Caco-2 (cell line): ENCODE results near the gene ENO3. TPM values are rescaled to one million over a fixed set of nuclear protein-coding genes. Genes with fewer than 3 reads are reported as not detected.

Experiments
- BruUV-seq: library from RNA; stranded (reverse); fragments of 400-500 nt; replicated peaks from 2 replicates; lab custom pipeline; 2021; lab: Mats Ljungman, UMichigan
- CTCF ChIA-PET: fragments of 300-600 bp; sonication (Branson Sonifier 250); formaldehyde crosslinking; loops from one replicate; lab custom pipeline; 2022; ENCODE audit warnings: antibody characterized with exemption; lab: Charles Lee
- POLR2A ChIA-PET: fragments of 300-600 bp; sonication (Branson Sonifier 250); formaldehyde crosslinking; loops from one replicate; lab custom pipeline; 2022; ENCODE audit warnings: antibody characterized with exemption; lab: Charles Lee
- DNase-seq, 2 experiments: peaks; one replicate each; pipeline versions ENCODE4 v3.0.0 to v3.0.0-alpha.2; 2020 to 2022
- H3K27me3 ChIP-seq: replicated peaks from 2 replicates; pipeline ENCODE4 v1.6.0; 2011; ENCODE audit warnings: low read length; ENCODE audit not compliant: control insufficient read depth, insufficient read depth
- H3K36me3 ChIP-seq: 2 replicates; pipeline ENCODE4 v1.5.1; 2011; ENCODE audit warnings: low read length; ENCODE audit not compliant: control insufficient read depth, insufficient read depth
- H3K4me1 ChIP-seq: fragments of 250-450 bp; sonication (Bioruptor Pico); 2 replicates; pipeline ENCODE4 v1.5.1; 2020; ENCODE audit warnings: mild to moderate bottlenecking
- H3K4me3 ChIP-seq: 2 replicates; pipeline ENCODE4 v1.5.1; 2011; ENCODE audit warnings: low read depth, mild to moderate bottlenecking, control low read depth, low read length
- H3K9me3 ChIP-seq: fragments of 250-450 bp; sonication (Bioruptor Pico); 2 replicates; pipeline ENCODE4 v1.5.1; 2020; ENCODE audit warnings: mild to moderate bottlenecking, moderate library complexity
- H3K27ac Mint-ChIP-seq: one replicate; pipeline ENCODE4 v1.8.0; 2022; ENCODE audit warnings: mixed read lengths; ENCODE audit not compliant: unreplicated experiment
- H3K27me3 Mint-ChIP-seq: one replicate; pipeline ENCODE4 v1.8.0; 2022; ENCODE audit warnings: mixed read lengths; ENCODE audit not compliant: insufficient read depth, unreplicated experiment
- H3K36me3 Mint-ChIP-seq: one replicate; pipeline ENCODE4 v1.8.0; 2022; ENCODE audit warnings: mild to moderate bottlenecking, mixed read lengths; ENCODE audit not compliant: insufficient read depth, unreplicated experiment
- H3K4me1 Mint-ChIP-seq: one replicate; pipeline ENCODE4 v1.8.0; 2022; ENCODE audit warnings: low read depth, mixed read lengths; ENCODE audit not compliant: unreplicated experiment
- H3K4me3 Mint-ChIP-seq: one replicate; pipeline ENCODE4 v1.8.0; 2022; ENCODE audit warnings: mild to moderate bottlenecking, moderate library complexity, mixed read lengths; ENCODE audit not compliant: unreplicated experiment
- H3K9me3 Mint-ChIP-seq: one replicate; pipeline ENCODE4 v1.8.0; 2022; ENCODE audit warnings: mixed read lengths; ENCODE audit not compliant: unreplicated experiment
- intact Hi-C: fragments of 100-400 bp; cut with micrococcal nuclease; formaldehyde crosslinking; loops from one replicate; pipeline ENCODE4 v1.10.0; 2022; ENCODE audit not compliant: unreplicated experiment
- total RNA-seq: library from RNA; stranded (reverse); gene quantifications from 2 replicates; pipeline ENCODE4 v1.2.3, GENCODE V29; 2022
- TF ChIP-seq, protein P1 (sequence below), 2 experiments: fragments of 200-600 bp in 1 of 2; IDR thresholded peaks; 1 replicate in 1 of 2; 2 replicates in 1 of 2; pipeline versions ENCODE4 v1.5.1 to v1.8.0; 2011 to 2022; ENCODE audit warnings: antibody characterized with exemption in 1 of 2, control low read depth in 1 of 2, inconsistent platforms in 1 of 2, low read depth in 1 of 2, low read length in 1 of 2, mild to moderate bottlenecking in 1 of 2, moderate library complexity in 1 of 2; ENCODE audit not compliant: insufficient read depth in 1 of 2, severe bottlenecking in 1 of 2, unreplicated experiment in 1 of 2

ENO3 gene
- total RNA-seq, 1 experiment from 2014 or later: 8.1 TPM

DNA sequence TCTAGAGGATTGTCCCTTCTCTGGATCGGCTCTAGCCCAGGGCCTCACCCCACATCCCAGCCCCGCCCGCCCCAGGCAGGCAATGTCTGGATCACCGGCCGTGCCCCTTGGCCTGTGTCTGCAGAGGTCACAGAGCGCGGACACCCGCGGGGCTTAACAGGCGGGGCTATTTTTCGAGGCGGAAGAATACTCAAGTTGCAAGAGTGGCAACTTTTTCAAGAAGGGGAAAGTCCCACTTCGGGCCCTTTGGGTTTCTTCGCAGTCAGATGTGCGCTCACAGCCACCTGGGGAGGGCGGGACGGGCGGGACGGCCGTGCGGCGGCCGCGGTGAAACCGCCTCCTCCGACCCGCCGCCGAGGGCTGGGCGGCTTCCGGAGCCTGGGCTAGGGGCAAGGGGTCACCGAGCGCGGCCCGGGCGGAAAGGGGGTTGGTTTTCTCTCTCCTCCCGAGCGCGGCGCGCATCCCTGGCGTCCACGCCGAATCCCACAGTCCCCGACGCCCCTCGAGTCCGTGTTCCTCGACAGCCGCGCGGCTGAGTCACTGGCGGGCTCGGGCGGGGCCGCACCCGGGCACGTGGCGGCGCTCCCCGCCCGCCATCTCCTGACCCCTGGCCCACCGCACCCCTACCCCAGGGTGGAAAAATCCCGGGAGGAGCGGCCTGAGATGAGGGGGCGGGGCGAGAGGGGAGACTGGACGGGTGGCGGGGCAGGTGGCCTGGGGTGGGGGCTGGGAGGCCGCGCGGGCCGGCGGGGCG, 1.4 kb upstream of the ENO3 start:
- no peaks in the 10 kb centered on the region for H3K9me3 Mint-ChIP-seq
- no TSS peak for BruUV-seq
- Histone ChIP-seq H3K9me3 (no peaks in the 10 kb centered on the region), H3K27me3 (no peaks in the 10 kb centered on the region), H3K4me1 (peaks cover 15% of the 10 kb centered on the region), H3K36me3 (no peaks in the 10 kb centered on the region; the same call in 1 of the 2 replicates), H3K4me3 (peak overlapping the region; percentile 97)
- POLR2A ChIA-PET: interaction anchor here (1.0 to 1.7 kb wide), 2 partner anchors 18 kb away, joined by 9 to 16 read pairs; partner anchors contain the start of gene SPAG7
- H3K36me3 Mint-ChIP-seq: peaks cover 28% of the 10 kb centered on the region
- intact Hi-C loops: loop anchor here (1.0 kb wide), 2 partner anchors 9 to 18 kb away; partner anchors contain the start of genes RNF167, SLC25A11 and SPAG7
- H3K4me3 Mint-ChIP-seq: peak overlapping the region; percentile 85
- H3K27me3 Mint-ChIP-seq: no peaks in the 10 kb centered on the region
- peaks cover 10% of the 10 kb centered on the region for H3K4me1 Mint-ChIP-seq
- CTCF ChIA-PET: interaction anchor here (1.0 kb wide), 1 partner anchor 9 kb away, joined by 3 read pairs; the partner anchor contains the start of gene RNF167
- peak; percentile 87 to 89 for DNase-seq
- TF ChIP-seq, protein P1, sequence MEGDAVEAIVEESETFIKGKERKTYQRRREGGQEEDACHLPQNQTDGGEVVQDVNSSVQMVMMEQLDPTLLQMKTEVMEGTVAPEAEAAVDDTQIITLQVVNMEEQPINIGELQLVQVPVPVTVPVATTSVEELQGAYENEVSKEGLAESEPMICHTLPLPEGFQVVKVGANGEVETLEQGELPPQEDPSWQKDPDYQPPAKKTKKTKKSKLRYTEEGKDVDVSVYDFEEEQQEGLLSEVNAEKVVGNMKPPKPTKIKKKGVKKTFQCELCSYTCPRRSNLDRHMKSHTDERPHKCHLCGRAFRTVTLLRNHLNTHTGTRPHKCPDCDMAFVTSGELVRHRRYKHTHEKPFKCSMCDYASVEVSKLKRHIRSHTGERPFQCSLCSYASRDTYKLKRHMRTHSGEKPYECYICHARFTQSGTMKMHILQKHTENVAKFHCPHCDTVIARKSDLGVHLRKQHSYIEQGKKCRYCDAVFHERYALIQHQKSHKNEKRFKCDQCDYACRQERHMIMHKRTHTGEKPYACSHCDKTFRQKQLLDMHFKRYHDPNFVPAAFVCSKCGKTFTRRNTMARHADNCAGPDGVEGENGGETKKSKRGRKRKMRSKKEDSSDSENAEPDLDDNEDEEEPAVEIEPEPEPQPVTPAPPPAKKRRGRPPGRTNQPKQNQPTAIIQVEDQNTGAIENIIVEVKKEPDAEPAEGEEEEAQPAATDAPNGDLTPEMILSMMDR (IDR thresholded peaks at IDR 0.05; ENCODE audit: insufficient read depth in 1 of 2, low read depth in 1 of 2, low read length in 1 of 2, severe bottlenecking in 1 of 2, unreplicated experiment in 1 of 2): no peak
- H3K27ac Mint-ChIP-seq: peak overlapping the region; percentile 88

- CTCF ChIA-PET: interaction anchor here (1.0 kb wide), 1 partner anchor 10 kb away, joined by 3 read pairs; the partner anchor contains the start of gene RNF167
- intact Hi-C loops: no loop called here
- H3K4me3 Mint-ChIP-seq: peak overlapping the region; percentile 85
- TSS peak; percentile 72 for BruUV-seq
- DNase-seq: no peak
- Histone ChIP-seq H3K27me3 (no peaks in the 10 kb centered on the region), H3K36me3 (no peaks in the 10 kb centered on the region; the same call in 1 of the 2 replicates), H3K4me1 (peaks cover 15% of the 10 kb centered on the region), H3K9me3 (no peaks in the 10 kb centered on the region), H3K4me3 (peak overlapping the region; percentile 57)
- no peaks in the 10 kb centered on the region for H3K27me3 Mint-ChIP-seq
- no peaks in the 10 kb centered on the region for H3K9me3 Mint-ChIP-seq
- peaks cover 10% of the 10 kb centered on the region for H3K4me1 Mint-ChIP-seq
- peaks cover 24% of the 10 kb centered on the region for H3K36me3 Mint-ChIP-seq
- POLR2A ChIA-PET: interaction anchor here (0.6 to 1.0 kb wide), 2 partner anchors 17 to 144 kb away, joined by 4 to 9 read pairs; partner anchors contain the start of gene SPAG7
- TF ChIP-seq, protein P1 (IDR thresholded peaks at IDR 0.05; ENCODE audit: insufficient read depth in 1 of 2, low read depth in 1 of 2, low read length in 1 of 2, severe bottlenecking in 1 of 2, unreplicated experiment in 1 of 2): no peak
- peak overlapping the region; percentile 88 for H3K27ac Mint-ChIP-seq
Measured at GRCh38 chr17:4950075-4950745, 709 bp upstream of the ENO3 start.

DNA sequence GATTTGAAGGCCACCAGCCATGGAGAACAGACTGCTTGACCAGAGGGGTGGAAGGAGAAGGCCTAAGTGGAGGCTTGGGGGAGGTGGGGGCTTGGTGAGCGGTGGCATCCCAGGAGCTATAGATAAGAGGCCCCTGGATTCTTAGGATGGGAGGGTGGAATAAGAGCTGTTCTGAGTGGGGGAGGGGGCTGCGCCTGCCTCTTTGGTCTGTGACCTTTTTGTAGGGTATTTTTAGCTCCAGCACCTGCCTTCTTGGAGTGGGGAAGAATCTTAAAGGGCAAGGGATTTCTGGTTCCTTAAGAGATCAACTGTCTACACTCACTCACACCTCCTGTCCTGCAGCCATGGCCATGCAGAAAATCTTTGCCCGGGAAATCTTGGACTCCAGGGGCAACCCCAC, 567 bp downstream of the ENO3 start:
- Histone ChIP-seq H3K9me3 (no peaks in the 10 kb centered on the region), H3K27me3 (no peaks in the 10 kb centered on the region), H3K36me3 (no peaks in the 10 kb centered on the region), H3K4me1 (peaks cover 12% of the 10 kb centered on the region), H3K4me3 (no peak overlapping the region)
- ChIA-PET CTCF (interaction anchor here (1.4 kb wide), 1 partner anchor 16 kb away, joined by 5 read pairs; the partner anchor contains the start of gene SPAG7), POLR2A (interaction anchor here (1.0 to 3.0 kb wide), 2 partner anchors 12 to 16 kb away, joined by 4 to 13 read pairs; partner anchors contain the start of genes RNF167, SLC25A11 and SPAG7)
- no peaks in the 10 kb centered on the region for H3K9me3 Mint-ChIP-seq
- TF ChIP-seq, protein P1 (IDR thresholded peaks at IDR 0.05; ENCODE audit: insufficient read depth in 1 of 2, low read depth in 1 of 2, low read length in 1 of 2, severe bottlenecking in 1 of 2, unreplicated experiment in 1 of 2): no peak
- peaks cover 10% of the 10 kb centered on the region for H3K4me1 Mint-ChIP-seq
- H3K27me3 Mint-ChIP-seq: no peaks in the 10 kb centered on the region
- DNase-seq: no peak
- H3K27ac Mint-ChIP-seq: peak overlapping the region; percentile 88
- intact Hi-C loops: no loop called here
- H3K4me3 Mint-ChIP-seq: peak overlapping the region; percentile 85
- no TSS peak for BruUV-seq
- peaks cover 13% of the 10 kb centered on the region for H3K36me3 Mint-ChIP-seq
